Ascending aorta (tissue), 2 donors: Measurements from ENCODE around the gene CALM3. TPM values are rescaled to one million over a fixed set of nuclear protein-coding genes. Genes with fewer than 3 reads are reported as not detected.
"Not testable (repeated sequence)": the region's sequence is repeated elsewhere in the genome, so short reads cannot be mapped to it uniquely, and the experiment has no call there.

Experiments used
- DNase-seq, 2 donors: peaks; one replicate each; pipeline ENCODE4 v3.0.0-alpha.2; 2019; ENCODE audit warnings: low spot score in 2 of 2
- H3K27ac ChIP-seq, 2 donors: fragments of 200-600 bp; sonication (generic); one replicate each; pipeline ENCODE4 v1.5.1; 2016 to 2017; ENCODE audit warnings: mild to moderate bottlenecking in 1 of 2
- H3K27me3 ChIP-seq: fragments of 200-600 bp; sonication (generic); one replicate; pipeline ENCODE4 v1.5.1; 2017
- H3K36me3 ChIP-seq, 2 donors: fragments of 200-600 bp; sonication (generic); one replicate each; pipeline ENCODE4 v1.5.1; 2016
- H3K4me1 ChIP-seq, 2 donors: fragments of 200-600 bp; sonication (generic); one replicate each; pipeline ENCODE4 v1.5.1; 2016 to 2017; ENCODE audit warnings: mild to moderate bottlenecking in 1 of 2
- H3K4me3 ChIP-seq, 2 donors: fragments of 200-600 bp; sonication (generic); one replicate each; pipeline ENCODE4 v1.5.1; 2016 to 2017; ENCODE audit warnings: mild to moderate bottlenecking in 1 of 2
- H3K9me3 ChIP-seq, 2 donors: fragments of 200-600 bp; sonication (generic); one replicate each; pipeline ENCODE4 v1.5.1; 2016
- CTCF ChIP-seq, 3 experiments: fragments of 200-600 bp in 2 of 3; fragments of 450-650 bp in 1 of 3; sonication (generic) in 2 of 3; IDR thresholded peaks; one replicate each; pipeline ENCODE4 v1.5.1; 2016 to 2019; ENCODE audit warnings: antibody characterized with exemption in 3 of 3, mild to moderate bottlenecking in 1 of 3, moderate library complexity in 1 of 3
- intact Hi-C: fragments of 100-400 bp; cut with DNase I; formaldehyde crosslinking; loops from one replicate; pipeline ENCODE4 v1.15.1; 2023
- total RNA-seq: library from RNA; depleted of rRNA; stranded (reverse); fragments of >200 nt; gene quantifications from one replicate; pipeline ENCODE4 v1.1.0, GENCODE V29; 2016

The CALM3 gene
- 159 TPM for total RNA-seq

DNA sequence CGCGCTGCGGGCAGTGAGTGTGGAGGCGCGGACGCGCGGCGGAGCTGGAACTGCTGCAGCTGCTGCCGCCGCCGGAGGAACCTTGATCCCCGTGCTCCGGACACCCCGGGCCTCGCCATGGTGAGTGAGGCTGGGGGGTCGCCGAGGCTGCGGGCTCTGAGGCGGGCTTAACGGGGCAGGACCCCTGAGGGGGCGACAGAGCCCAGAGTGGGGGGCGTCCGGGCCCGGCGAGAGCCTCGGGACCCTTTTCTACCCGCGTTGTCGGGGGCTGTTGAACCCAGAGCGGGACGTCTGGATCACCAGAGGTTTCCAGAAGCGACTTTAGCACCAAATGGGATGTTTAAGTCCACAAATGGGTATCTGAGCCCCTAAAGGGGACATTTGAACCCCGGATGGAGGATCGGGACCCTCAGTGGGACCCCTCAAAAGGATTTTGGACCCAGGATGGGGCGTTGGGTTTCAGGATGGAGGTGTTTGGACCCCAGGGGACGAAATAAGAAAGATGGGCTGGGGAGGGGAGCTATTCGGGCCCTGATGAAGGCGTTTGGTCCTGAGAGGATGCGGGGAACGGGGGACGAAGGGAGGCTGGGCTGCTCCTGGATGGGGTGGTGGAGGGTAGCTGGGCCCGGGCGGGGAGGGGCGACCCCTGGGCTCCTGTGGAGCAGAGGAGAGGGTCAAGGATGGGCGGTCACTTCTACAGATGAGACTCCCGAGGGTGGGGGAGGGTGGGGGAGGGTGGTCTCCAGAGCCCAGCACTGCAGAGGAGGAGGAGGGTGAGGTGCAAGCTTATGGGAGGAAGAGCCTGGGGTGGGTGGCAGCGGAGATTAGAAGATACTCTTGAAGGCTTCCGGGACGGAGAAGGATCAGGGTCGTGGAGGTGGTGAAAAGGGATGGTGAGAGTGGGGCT is at the start of gene CALM3:
Gene CALM3 (plus strand): TSS at position 13 of the 907 bp plus-strand sequence. CDS start 105 bp downstream, at position 118.
- peak within 1 kb of the TSS; percentile 88 for H3K4me3 ChIP-seq
- intact Hi-C loops: loop anchor here (1.0 to 10.0 kb wide), 4 partner anchors 23 to 249 kb away; partner anchors contain the start of genes AP2S1, DACT3 and PTGIR
- peaks cover 18 to 40% of the 10 kb centered on the region in 2 donors for H3K4me1 ChIP-seq
- peak in 1 of 3 experiments; percentile 11 for TF ChIP-seq CTCF (IDR thresholded peaks at IDR 0.05)
- H3K27ac ChIP-seq: peak within 1 kb of the TSS; percentile 93 to 98
- peak in 1 of 2 donors; percentile 69 for DNase-seq
- H3K9me3 ChIP-seq: no peaks in the 10 kb centered on the region
- peaks cover 6 to 10% of the 10 kb centered on the region in 2 donors for H3K36me3 ChIP-seq
- no peaks in the 10 kb centered on the region for H3K27me3 ChIP-seq

- Histone ChIP-seq H3K36me3 (no peaks in the 10 kb centered on the region), H3K4me3 (no peak overlapping the region), H3K9me3 (peaks cover 0 to 20% of the 10 kb centered on the region in 2 donors), H3K27ac (no peak overlapping the region), H3K27me3 (no peaks in the 10 kb centered on the region), H3K4me1 (no peaks in the 10 kb centered on the region)
- TF ChIP-seq CTCF (IDR thresholded peaks at IDR 0.05): no peak
- no peak for DNase-seq
- intact Hi-C loops: no loop called here
Observed at GRCh38 chr19:46552891-46553290, 48.2 kb upstream of the CALM3 start.

DNA sequence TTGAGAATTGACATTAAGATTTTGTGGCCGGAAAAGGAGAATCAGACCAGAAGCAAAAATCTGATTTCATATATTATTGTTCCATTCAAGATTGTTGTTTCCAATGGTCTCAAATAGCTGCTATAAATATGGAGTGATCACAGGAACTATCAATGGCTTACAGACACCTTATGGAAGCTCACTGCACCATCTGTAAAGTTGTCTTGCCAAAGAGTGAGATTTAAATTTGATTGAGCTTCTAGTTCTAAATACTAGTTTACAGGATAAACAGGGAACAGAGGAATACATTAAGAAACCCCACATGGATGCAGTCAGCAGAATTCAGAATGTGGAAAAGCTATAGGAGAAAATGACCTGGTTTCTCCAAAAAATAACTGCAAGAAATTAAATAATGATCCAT is 47.0 kb upstream of the CALM3 start:
- no peaks in the 10 kb centered on the region for H3K36me3 ChIP-seq
- no peak for TF ChIP-seq CTCF (IDR thresholded peaks at IDR 0.05)
- no peak overlapping the region for H3K27ac ChIP-seq
- no peaks in the 10 kb centered on the region for H3K4me1 ChIP-seq
- intact Hi-C loops: no loop called here
- H3K9me3 ChIP-seq: peaks cover 0 to 20% of the 10 kb centered on the region in 2 donors
- H3K4me3 ChIP-seq: no peak overlapping the region
- no peak for DNase-seq
- H3K27me3 ChIP-seq: no peaks in the 10 kb centered on the region

DNA sequence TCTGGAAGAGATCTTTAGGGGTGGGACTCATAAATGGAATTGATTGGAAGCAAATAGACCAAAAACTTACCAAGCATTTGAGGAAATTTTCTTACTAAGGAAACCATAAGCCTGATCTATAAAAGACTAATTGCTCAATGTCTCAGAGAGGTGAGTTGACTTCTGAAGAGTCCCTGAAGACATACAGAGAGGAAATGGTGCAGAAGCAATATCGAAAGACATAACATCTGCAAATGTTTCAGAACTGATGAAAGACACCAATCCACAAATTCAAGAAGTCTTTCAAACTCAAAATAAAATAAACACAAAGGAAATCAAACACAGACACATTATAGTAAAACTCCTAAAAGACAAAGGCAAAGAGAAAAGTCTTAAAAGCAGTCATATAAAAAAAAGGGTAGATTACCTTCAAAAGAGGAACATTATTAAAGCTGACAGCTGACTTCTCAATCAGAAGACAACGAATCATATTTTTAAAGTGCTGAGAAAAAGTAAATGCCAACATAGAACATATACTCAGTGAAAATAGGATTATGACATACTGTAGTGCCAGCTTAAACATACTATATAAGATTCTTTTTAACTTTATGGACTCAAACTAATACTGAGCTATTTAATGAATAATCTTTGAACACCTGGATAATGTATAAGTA is 45.4 kb upstream of the CALM3 start:
- Histone ChIP-seq H3K9me3 (peaks cover 0 to 16% of the 10 kb centered on the region in 2 donors), H3K4me3 (no peak overlapping the region), H3K27me3 (no peaks in the 10 kb centered on the region), H3K27ac (no peak overlapping the region), H3K4me1 (no peaks in the 10 kb centered on the region), H3K36me3 (no peaks in the 10 kb centered on the region)
- DNase-seq: no peak
- TF ChIP-seq CTCF (IDR thresholded peaks at IDR 0.05): no peak
- intact Hi-C loops: no loop called here

GRCh38 chr19:46556471-46556870 is 44.7 kb upstream of the CALM3 start:
- H3K9me3 ChIP-seq, intact Hi-C loops, H3K4me1 ChIP-seq: not testable (repeated sequence)

DNA sequence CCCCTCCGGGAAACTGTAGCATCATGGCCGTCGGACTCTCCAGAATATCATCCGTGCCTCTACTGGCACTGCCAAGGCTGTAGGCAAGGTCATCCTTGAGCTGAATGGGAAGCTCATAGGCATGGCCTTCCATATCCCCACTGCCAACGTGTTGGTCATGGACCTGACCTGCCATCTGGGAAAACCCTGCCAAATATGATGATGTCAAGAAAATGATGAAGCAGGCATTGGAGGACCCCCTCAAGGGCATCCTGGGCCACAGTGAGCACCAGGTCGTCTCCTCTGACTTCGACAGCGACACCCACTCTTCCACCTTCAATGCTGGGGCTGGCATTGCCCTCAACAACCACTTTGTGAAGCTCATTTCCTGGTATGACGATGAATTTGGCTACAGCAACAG is 41.9 kb upstream of the CALM3 start:
- no peak for DNase-seq
- H3K9me3 ChIP-seq: peaks cover 0 to 9% of the 10 kb centered on the region in 2 donors
- no peak for TF ChIP-seq CTCF (IDR thresholded peaks at IDR 0.05)
- no peaks in the 10 kb centered on the region for H3K4me1 ChIP-seq
- no peak overlapping the region for H3K4me3 ChIP-seq
- no peak overlapping the region for H3K27ac ChIP-seq
- no peaks in the 10 kb centered on the region for H3K36me3 ChIP-seq
- no peaks in the 10 kb centered on the region for H3K27me3 ChIP-seq
- intact Hi-C loops: no loop called here

More at GRCh38 chr19:46556471-46556870, 44.7 kb upstream of the CALM3 start:
- not testable (repeated sequence) for H3K36me3 ChIP-seq, H3K27me3 ChIP-seq, H3K4me3 ChIP-seq, DNase-seq, H3K27ac ChIP-seq

- H3K36me3 ChIP-seq, H3K4me1 ChIP-seq, H3K27me3 ChIP-seq, H3K4me3 ChIP-seq, H3K9me3 ChIP-seq, intact Hi-C loops, DNase-seq, H3K27ac ChIP-seq: not testable (repeated sequence)
Observed at GRCh38 chr19:46559675-46560074, 41.5 kb upstream of the CALM3 start.
